CD4-positive, alpha-beta T cell (primary cell): ENCODE measurements around the gene RANBP9. TPM values are rescaled to one million over a fixed set of nuclear protein-coding genes. Genes with fewer than 3 reads are reported as not detected.

Source experiments
- ATAC-seq: fragments of 200-7000 bp; cut with Tn5 transposase; one replicate; pipeline ENCODE4 v1.10.0; 2022; ENCODE audit warnings: mild to moderate bottlenecking; ENCODE audit not compliant: poor library complexity
- CTCF ChIA-PET: fragments of 350-600 bp; sonication (Branson Sonifier 250); formaldehyde crosslinking; loops from one replicate; lab custom pipeline; 2021; ENCODE audit warnings: antibody characterized with exemption, inconsistent platforms; lab: Charles Lee
- POLR2A ChIA-PET: fragments of 350-600 bp; sonication (Branson Sonifier 250); formaldehyde crosslinking; loops from one replicate; lab custom pipeline; 2021; ENCODE audit warnings: antibody characterized with exemption, inconsistent platforms; lab: Charles Lee
- DNase-seq, 14 experiments: peaks; one replicate each; pipeline ENCODE4 v3.0.0-alpha.2; 2013 to 2020; ENCODE audit warnings: mixed read lengths in 2 of 14
- H3K27ac ChIP-seq, 2 donors: one replicate each; pipeline versions ENCODE4 v1.5.1 to v1.7.0; 2013; ENCODE audit warnings: low read length in 2 of 2, low read depth in 1 of 2, mild to moderate bottlenecking in 1 of 2
- H3K27me3 ChIP-seq, 2 experiments: 1 replicate in 1 of 2; 2 replicates in 1 of 2; pipeline versions ENCODE4 v1.6.1 to v1.7.0; 2013; ENCODE audit warnings: low read length in 2 of 2, control low read depth in 1 of 2, mild to moderate bottlenecking in 1 of 2, moderate library complexity in 1 of 2; ENCODE audit not compliant: insufficient read depth in 2 of 2, control insufficient read depth in 1 of 2
- H3K36me3 ChIP-seq: one replicate; pipeline ENCODE4 v1.6.1; 2013; ENCODE audit warnings: low read length, control low read depth; ENCODE audit not compliant: insufficient read depth
- H3K4me1 ChIP-seq: one replicate; pipeline ENCODE4 v1.6.1; 2013; ENCODE audit warnings: low read length, control low read depth; ENCODE audit not compliant: insufficient read depth
- H3K4me3 ChIP-seq: one replicate; pipeline ENCODE4 v1.5.1; 2013; ENCODE audit warnings: mild to moderate bottlenecking, low read length, moderate library complexity
- H3K9me3 ChIP-seq, 2 experiments: 1 replicate in 1 of 2; 2 replicates in 1 of 2; pipeline versions ENCODE4 v1.6.1 to v1.7.0; 2013; ENCODE audit warnings: low read length in 2 of 2, mild to moderate bottlenecking in 2 of 2, control low read depth in 1 of 2, moderate library complexity in 1 of 2; ENCODE audit not compliant: control insufficient read depth in 1 of 2, insufficient read depth in 1 of 2
- H3K27ac Mint-ChIP-seq: one replicate; pipeline ENCODE4 v1.8.0; 2020; ENCODE audit warnings: mixed read lengths
- H3K27me3 Mint-ChIP-seq: one replicate; pipeline ENCODE4 v1.8.0; 2021; ENCODE audit warnings: mixed read lengths
- H3K36me3 Mint-ChIP-seq: one replicate; pipeline ENCODE4 v1.8.0; 2021; ENCODE audit warnings: low read depth, mixed read lengths
- H3K4me1 Mint-ChIP-seq: one replicate; pipeline ENCODE4 v1.8.0; 2021; ENCODE audit warnings: low read depth, mixed read lengths
- H3K4me3 Mint-ChIP-seq: one replicate; pipeline ENCODE4 v1.8.0; 2020; ENCODE audit warnings: mild to moderate bottlenecking, mixed read lengths
- H3K9me3 Mint-ChIP-seq: one replicate; pipeline ENCODE4 v1.8.0; 2020; ENCODE audit warnings: mixed read lengths
- CTCF ChIP-seq: fragments of 200-600 bp; IDR thresholded peaks from one replicate; pipeline ENCODE4 v1.8.0; 2022; ENCODE audit warnings: antibody characterized with exemption, mild to moderate bottlenecking
- intact Hi-C, 2 experiments: fragments of 100-400 bp; cut with DNase I in 1 of 2; cut with micrococcal nuclease in 1 of 2; formaldehyde crosslinking; loops; one replicate each; pipeline versions ENCODE4 v1.15.1 to v1.9.0; 2023 to 2025; cut with DNase I, micrococcal nuclease
- total RNA-seq, 174 experiments: library from RNA in 2 of 174; stranded (reverse) in 2 of 174; gene quantifications; one replicate each; pipeline ENCODE4 v1.2.3 and lab custom pipeline; 2021 to 2026

The RANBP9 gene
- total RNA-seq, 2 experiments from 2014 or later: 60.8 to 62.9 TPM

DNA sequence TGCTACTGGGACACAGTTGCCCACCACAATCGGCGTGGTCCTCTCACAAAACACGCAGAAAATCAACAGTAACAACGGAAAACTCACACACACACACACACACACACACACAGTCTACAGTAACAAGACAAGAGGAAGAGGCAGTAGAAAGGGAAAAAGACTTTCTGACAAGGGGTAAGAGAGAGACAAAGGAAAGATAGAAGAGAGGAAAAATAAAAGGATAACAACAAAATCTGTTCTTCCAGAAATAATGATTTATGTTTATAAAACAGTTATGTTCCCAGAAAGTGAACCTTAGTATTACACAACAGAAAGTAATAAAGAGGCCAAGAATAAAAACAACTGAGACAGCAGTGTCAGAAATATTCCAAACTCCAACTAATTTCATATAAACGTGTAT, 2.9 kb downstream of the RANBP9 start:
- H3K4me1 Mint-ChIP-seq: peaks cover 51% of the 10 kb centered on the region
- H3K9me3 Mint-ChIP-seq: no peaks in the 10 kb centered on the region
- peak in 1 of 14 experiments; percentile 42 for DNase-seq
- H3K27ac Mint-ChIP-seq: peak overlapping the region; percentile 94
- H3K27ac ChIP-seq: no peak overlapping the region
- peaks cover 42% of the 10 kb centered on the region for H3K4me1 ChIP-seq
- no peak for TF ChIP-seq CTCF
- ChIA-PET POLR2A (interaction anchor here (0.5 to 5.7 kb wide), 8 partner anchors 12 to 134 kb away, joined by 3 to 129 read pairs (median 41); partner anchors contain the start of genes NOL7 and SIRT5), CTCF (interaction anchor here (1.0 to 4.7 kb wide), 6 partner anchors 11 to 134 kb away, joined by 3 to 25 read pairs (median 5); partner anchors contain the start of genes NOL7 and SIRT5)
- H3K4me3 ChIP-seq: peak overlapping the region; percentile 80
- intact Hi-C loops: loop anchor here (2.0 to 5.0 kb wide), 2 partner anchors 20 to 71 kb away; no protein-coding TSS in a partner anchor
- no peak for ATAC-seq
- H3K4me3 Mint-ChIP-seq: peak overlapping the region; percentile 96
- H3K27me3 ChIP-seq: no peaks in the 10 kb centered on the region
- peaks cover 33% of the 10 kb centered on the region for H3K36me3 Mint-ChIP-seq
- no peaks in the 10 kb centered on the region for H3K36me3 ChIP-seq
- peaks cover 0 to 3% of the 10 kb centered on the region in 2 experiments for H3K9me3 ChIP-seq
- no peaks in the 10 kb centered on the region for H3K27me3 Mint-ChIP-seq

- no peak for TF ChIP-seq CTCF
- peaks cover 12% of the 10 kb centered on the region for H3K36me3 Mint-ChIP-seq
- ATAC-seq (no peak), DNase-seq (no peak)
- ChIA-PET POLR2A (interaction anchor here (1.0 kb wide), 1 partner anchor 23 kb away, joined by 3 read pairs; no protein-coding TSS in a partner anchor), CTCF (no interaction called here)
- peaks cover 0 to 3% of the 10 kb centered on the region in 2 experiments for H3K9me3 ChIP-seq
- H3K4me1 ChIP-seq: peaks cover 45% of the 10 kb centered on the region
- no peaks in the 10 kb centered on the region for H3K27me3 Mint-ChIP-seq
- no peak overlapping the region for H3K27ac Mint-ChIP-seq
- H3K27ac ChIP-seq: no peak overlapping the region
- peaks cover 3% of the 10 kb centered on the region for H3K36me3 ChIP-seq
- H3K4me1 Mint-ChIP-seq: peaks cover 38% of the 10 kb centered on the region
- no peak overlapping the region for H3K4me3 ChIP-seq
- intact Hi-C loops: loop anchor here in 1 of 2 experiments (5.0 kb wide), 1 partner anchor 41 kb away; no protein-coding TSS in a partner anchor
- no peak overlapping the region for H3K4me3 Mint-ChIP-seq
- H3K9me3 Mint-ChIP-seq: no peaks in the 10 kb centered on the region
- no peaks in the 10 kb centered on the region for H3K27me3 ChIP-seq
Measured at GRCh38 chr6:13703496-13703895, 8.1 kb downstream of the RANBP9 start.

GRCh38 chr6:13702809-13703302, 8.8 kb downstream of the RANBP9 start:
- POLR2A ChIA-PET: interaction anchor here (1.0 kb wide), 1 partner anchor 22 kb away, joined by 3 read pairs; no protein-coding TSS in a partner anchor
- Histone ChIP-seq H3K36me3 (peaks cover 3% of the 10 kb centered on the region), H3K4me3 (no peak overlapping the region), H3K27me3 (no peaks in the 10 kb centered on the region), H3K27ac (no peak overlapping the region), H3K4me1 (peaks cover 40% of the 10 kb centered on the region), H3K9me3 (peaks cover 0 to 3% of the 10 kb centered on the region in 2 experiments)
- Mint-ChIP-seq H3K4me3 (no peak overlapping the region), H3K27ac (no peak overlapping the region), H3K9me3 (no peaks in the 10 kb centered on the region), H3K27me3 (no peaks in the 10 kb centered on the region), H3K4me1 (peaks cover 36% of the 10 kb centered on the region), H3K36me3 (peaks cover 11% of the 10 kb centered on the region)
- no peak for TF ChIP-seq CTCF
- DNase-seq (peak in 1 of 14 experiments; percentile 32), ATAC-seq (no peak)
- CTCF ChIA-PET: no interaction called here
- intact Hi-C loops: loop anchor here in 1 of 2 experiments (5.0 kb wide), 1 partner anchor 41 kb away; no protein-coding TSS in a partner anchor
